Caki2 (cell line): Measurements from ENCODE around the gene DZANK1. TPM values are rescaled to one million over a fixed set of nuclear protein-coding genes. Genes with fewer than 3 reads are reported as not detected.
"Not testable (repeated sequence)": the region's sequence is repeated elsewhere in the genome, so short reads cannot be mapped to it uniquely, and the experiment has no call there.

ENCODE experiments used
- DNase-seq: peaks from one replicate; pipeline ENCODE4 v3.0.0-alpha.2; 2015; ENCODE audit warnings: low read depth
- in situ Hi-C: cut with HindIII; loops from 2 replicates; pipeline ENCODE4 v1.10.0; 2016; ENCODE audit warnings: low sequenced_read_pairs, low pct_unique_long_range_greater_than_20kb, mixed read lengths
- total RNA-seq: library from RNA; depleted of rRNA; stranded (reverse); fragments of >200 nt; shearing (Covaris generic); gene quantifications from 2 replicates; pipeline ENCODE4 v1.2.3, GENCODE V29; 2014; ENCODE audit warnings: low replicate concordance

Gene DZANK1
- total RNA-seq, 1 experiment from 2014 or later: 2.7 TPM

- DNase-seq: no peak
- in situ Hi-C loops: no loop called here
Observed at GRCh38 chr20:18397030-18397429, 69.8 kb downstream of the DZANK1 start.

DNA sequence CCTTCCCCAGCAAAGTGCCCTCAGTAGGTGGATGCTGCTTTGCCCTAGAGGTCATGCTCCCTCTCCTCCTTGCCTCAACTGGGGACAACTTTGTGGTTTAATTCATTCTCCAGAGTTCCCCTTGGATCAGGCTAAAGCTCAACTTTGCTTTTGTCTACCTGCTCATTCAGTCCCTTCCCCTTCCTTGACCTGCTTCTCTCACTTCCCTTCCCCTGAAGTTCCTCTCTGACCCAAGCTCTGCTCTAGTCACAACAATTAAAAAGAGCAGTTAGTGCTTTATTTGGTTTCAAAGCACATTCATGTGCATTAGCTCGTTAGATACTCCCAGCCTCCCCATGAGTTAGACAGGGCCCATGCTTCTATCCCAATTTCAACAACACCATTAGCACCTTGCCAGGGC, 71.3 kb downstream of the DZANK1 start:
- DNase-seq: no peak
- in situ Hi-C loops: no loop called here

DNA sequence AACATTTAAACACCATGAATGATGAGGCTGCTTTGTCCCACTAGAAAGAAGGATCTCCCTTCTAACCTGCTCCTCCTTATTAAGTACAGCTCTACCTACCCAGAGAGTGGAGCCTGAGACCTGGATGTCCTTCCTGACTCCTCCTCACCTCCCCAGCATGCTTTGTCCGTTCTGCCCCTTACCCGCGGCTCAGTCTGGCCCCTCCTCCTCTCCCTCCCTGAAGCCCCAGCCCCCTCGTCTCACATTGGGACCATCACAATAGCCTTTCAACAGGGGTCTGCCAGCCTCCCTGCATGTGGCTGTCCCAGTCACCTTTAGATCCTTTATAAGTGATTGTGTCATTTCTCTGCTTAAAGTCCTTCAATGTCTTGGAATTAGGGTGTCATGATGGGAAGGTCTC, 72.5 kb downstream of the DZANK1 start:
- in situ Hi-C loops: no loop called here
- DNase-seq: no peak

GRCh38 chr20:18391686-18392085, 75.1 kb downstream of the DZANK1 start:
- DNase-seq: no peak
- in situ Hi-C loops: no loop called here

DNA sequence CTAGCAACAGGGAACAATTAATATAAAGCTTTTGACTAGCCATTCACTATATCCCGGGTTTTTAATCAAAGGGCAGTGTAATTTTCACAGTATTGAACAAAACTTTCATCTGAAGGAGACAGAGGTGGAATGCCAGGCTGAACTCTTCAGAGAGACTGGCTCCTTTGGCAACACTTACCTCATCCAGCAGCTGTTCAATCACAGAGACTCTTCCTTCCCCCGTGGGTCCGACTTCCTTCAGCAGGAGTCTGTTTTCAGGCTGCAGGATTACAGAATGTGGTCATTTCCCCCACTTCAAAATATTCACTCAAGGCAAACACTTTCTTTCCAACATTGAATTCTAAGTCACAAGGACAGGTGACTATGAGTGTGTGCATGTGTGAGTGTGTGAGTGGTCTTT, 76.6 kb downstream of the DZANK1 start:
- in situ Hi-C loops: no loop called here
- no peak for DNase-seq

DNA sequence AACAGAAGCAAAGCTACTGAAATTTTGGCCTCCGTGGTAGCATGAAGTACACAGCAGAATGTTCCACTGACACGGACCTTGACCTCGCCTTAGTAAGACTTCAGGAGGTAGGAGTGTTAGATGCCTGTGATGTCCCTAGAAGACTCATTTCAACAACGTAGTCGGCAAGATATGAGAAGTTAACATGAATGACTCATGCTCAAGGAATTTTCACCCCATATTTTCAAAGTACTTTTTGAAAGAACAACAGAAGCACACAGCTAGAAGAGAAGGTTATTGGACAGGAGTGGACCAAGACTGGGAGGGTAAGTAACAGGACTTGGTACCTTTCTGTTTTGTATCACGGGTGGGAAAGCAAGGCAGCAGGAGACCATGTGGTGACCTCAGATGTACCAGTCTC, 78.0 kb downstream of the DZANK1 start:
- in situ Hi-C loops: no loop called here
- no peak for DNase-seq

DNA sequence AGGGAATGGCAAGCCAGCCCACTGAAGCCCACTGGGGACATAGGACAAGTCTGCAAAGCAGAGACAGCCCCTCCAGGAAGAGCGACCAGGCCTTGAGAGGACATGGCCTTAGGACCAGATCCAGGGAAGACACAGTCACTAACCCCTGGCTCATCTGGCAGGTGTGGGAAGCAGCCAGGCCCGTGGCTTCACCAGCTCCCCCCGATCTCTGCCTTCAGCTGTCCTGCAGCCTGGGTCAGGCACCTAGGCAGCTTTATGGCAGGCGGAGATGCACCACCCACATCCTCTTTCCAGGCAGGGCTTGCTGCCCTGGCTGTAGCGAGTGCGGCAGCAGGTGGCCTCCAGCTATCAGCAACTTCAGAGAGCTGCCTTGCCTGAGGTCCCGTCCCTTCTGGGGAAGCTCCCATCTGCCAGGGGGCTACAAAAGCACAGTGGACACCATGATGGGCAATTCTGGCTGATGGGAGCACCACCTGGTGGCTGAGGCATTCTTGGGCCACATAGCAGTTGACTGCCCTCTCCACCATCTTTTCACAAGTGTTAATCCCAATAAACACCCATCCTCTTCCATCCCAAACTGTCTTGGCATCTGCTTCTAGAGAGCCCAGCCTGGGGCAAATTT, 85.8 kb downstream of the DZANK1 start:
- in situ Hi-C loops: no loop called here
- no peak for DNase-seq

- in situ Hi-C loops: no loop called here
- DNase-seq: no peak
Observed at GRCh38 chr20:18377896-18378481, 88.8 kb downstream of the DZANK1 start.

DNA sequence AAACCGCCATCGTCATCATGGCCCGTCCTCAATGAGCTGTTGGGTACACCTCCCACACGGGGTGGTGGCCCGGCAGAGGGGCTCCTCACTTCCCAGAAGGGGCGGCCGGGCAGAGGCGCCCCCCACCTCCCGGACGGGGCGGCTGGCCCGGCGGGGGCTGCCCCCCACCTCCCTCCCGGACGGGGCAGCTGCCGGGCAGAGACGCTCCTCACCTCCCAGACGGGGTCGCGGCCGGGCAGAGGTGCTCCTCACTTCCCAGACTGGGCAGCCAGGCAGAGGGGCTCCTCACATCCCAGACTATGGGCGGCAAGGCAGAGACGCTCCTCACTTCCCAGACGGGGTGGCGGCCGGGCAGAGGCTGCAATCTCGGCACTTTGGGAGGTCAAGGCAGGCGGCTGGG, 91.3 kb downstream of the DZANK1 start:
- in situ Hi-C loops, DNase-seq: not testable (repeated sequence)

DNA sequence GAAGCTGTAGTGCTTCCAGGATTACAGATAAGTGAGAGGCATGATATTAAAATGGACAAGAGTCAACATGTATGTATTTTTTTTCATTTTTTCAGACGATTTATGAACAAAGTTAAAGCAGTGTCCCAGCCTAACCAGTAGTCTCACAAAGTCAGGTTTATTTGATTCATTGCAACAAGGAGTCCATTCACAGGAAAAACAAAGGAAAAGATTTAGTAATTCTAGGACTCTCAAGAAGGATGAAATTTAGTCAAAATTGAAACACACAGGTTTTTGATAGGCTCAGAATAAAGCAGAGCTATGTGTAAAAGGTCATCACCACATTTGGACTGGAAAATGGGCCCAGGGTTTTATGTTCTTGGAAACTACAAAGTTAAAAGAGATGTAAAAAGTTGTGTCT, 94.5 kb downstream of the DZANK1 start:
- DNase-seq: no peak
- in situ Hi-C loops: no loop called here

GRCh38 chr20:18364768-18365167, 102.1 kb downstream of the DZANK1 start:
- in situ Hi-C loops: no loop called here
- DNase-seq: no peak

DNA sequence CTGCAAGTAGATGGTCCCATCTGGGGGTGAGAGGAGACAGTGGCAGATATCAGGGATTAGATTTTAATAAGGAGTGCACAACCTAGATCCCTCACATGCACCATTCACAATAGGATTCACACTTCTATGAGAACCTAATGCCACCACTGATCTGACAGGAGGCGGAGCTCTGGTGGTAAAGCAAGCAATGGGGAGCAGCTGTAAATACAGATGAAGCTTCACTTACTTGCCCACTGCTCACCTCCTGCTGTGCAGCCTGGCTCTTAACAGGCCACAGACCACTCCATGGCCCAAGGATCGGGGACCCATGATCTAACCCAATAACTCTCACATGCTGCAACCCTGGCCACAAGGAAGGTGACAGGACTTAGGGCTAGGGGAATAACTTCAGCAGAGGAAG, 103.1 kb downstream of the DZANK1 start:
- no peak for DNase-seq

DNA sequence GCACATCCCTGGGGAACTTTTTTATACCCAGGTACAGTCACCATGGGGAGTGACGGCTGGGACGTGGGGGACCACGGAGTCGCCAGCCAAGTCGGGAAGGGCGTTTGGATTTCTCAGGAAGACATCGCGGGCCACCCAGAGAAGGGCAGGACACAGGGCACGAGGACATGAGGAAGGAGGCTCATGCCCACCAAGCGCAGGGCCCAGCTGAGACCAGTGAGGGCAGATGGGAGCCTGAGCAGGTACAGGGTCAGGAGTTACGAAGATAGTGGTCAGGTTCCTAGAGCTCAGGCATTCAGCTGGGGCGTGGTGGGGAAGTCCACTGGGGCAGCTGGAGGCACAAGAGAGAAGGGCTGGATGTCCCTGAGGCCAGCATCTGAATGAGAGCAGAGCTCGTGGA, 103.9 kb downstream of the DZANK1 start:
- no peak for DNase-seq
- in situ Hi-C loops: no loop called here

More for the DNA sequence above, 103.1 kb downstream of the DZANK1 start:
- in situ Hi-C loops: no loop called here

DNA sequence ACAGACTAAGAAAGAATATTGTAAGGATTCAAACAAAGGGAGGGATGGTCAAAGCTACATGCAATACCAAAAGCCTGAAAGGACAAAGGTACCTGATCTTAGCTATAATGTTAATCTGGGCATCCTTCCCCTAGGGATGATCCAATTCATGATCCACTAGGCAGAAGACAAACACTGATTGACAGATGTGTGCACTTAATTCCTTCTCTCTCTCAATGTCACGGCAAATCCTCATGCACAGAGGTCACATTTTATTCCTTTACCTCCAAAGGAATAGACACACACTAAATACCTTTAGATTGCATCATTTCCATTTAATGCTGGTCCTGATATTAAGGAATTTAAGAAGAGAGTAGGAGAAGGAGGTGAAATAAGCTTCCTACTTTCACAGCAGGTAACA, 105.2 kb downstream of the DZANK1 start:
- DNase-seq: no peak
- in situ Hi-C loops: no loop called here

GRCh38 chr20:18360635-18361034, 106.2 kb downstream of the DZANK1 start:
- in situ Hi-C loops: no loop called here
- no peak for DNase-seq

GRCh38 chr20:18359854-18360253, 107.0 kb downstream of the DZANK1 start:
- in situ Hi-C loops: no loop called here
- no peak for DNase-seq

DNA sequence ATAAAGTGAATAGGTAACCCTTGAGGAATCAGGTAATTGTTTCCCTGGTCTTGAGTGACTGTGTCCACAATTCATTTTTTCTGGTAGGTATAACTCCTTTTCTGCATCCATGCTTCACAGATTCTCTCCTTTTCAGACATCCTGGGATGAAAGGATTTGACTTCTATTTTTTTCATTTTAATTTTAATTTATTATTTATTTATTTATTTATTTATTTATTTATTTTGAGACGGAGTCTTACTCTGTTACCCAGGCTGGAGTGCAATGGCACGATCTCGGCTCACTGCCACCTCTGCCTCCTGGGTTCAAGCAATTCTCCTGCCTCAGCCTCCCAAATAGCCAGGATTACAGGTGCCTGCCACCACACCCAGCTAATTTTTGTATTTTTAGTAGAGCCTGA, 117.1 kb downstream of the DZANK1 start:
- DNase-seq, in situ Hi-C loops: not testable (repeated sequence)
